SU-DHL-6 (cell line): ENCODE results near the gene CCDC106.

ENCODE experiments used
- H2AFZ ChIP-seq: fragments of 200-600 bp; sonication (generic); 2 replicates; pipeline ENCODE4 v1.6.1; 2014; ENCODE audit warnings: low read depth, mild to moderate bottlenecking, moderate library complexity, mixed read lengths, antibody characterized with exemption, low read length; ENCODE audit not compliant: severe bottlenecking
- H3F3A ChIP-seq: fragments of 200-600 bp; shearing (Covaris generic); 2 replicates; pipeline ENCODE4 v1.6.0; 2016; ENCODE audit warnings: antibody characterized with exemption, mild to moderate bottlenecking; ENCODE audit not compliant: insufficient read depth
- H3K27ac ChIP-seq: fragments of 200-600 bp; sonication (generic); 2 replicates; pipeline ENCODE4 v1.5.1; 2016; ENCODE audit warnings: low read depth, mild to moderate bottlenecking, low read length, moderate library complexity, mixed read lengths
- H3K27me3 ChIP-seq: fragments of 200-600 bp; sonication (generic), shearing (Covaris generic); 2 replicates; pipeline ENCODE4 v1.6.0; 2014; ENCODE audit warnings: mild to moderate bottlenecking, low read length
- H3K36me3 ChIP-seq: fragments of 200-600 bp; sonication (generic); 2 replicates; pipeline ENCODE4 v1.6.1; 2014; ENCODE audit warnings: mild to moderate bottlenecking, low read length, mixed read lengths
- H3K4me2 ChIP-seq: fragments of 300-600, 200-600 bp; shearing (Covaris generic), sonication (generic); 2 replicates; pipeline ENCODE4 v1.6.0; 2014; ENCODE audit warnings: low read length, low read depth, mild to moderate bottlenecking; ENCODE audit not compliant: poor library complexity, severe bottlenecking
- H3K4me3 ChIP-seq: fragments of 200-600 bp; sonication (generic); 2 replicates; pipeline ENCODE4 v1.5.1; 2014; ENCODE audit warnings: antibody characterized with exemption, low read length, mild to moderate bottlenecking, mixed read lengths; ENCODE audit not compliant: insufficient read depth, poor library complexity, severe bottlenecking
- H3K79me2 ChIP-seq: fragments of 200-600 bp; sonication (generic); 2 replicates; pipeline ENCODE4 v1.6.1; 2014; ENCODE audit warnings: mild to moderate bottlenecking, low read length, moderate library complexity; ENCODE audit not compliant: insufficient read depth
- H3K9ac ChIP-seq: fragments of 200-600 bp; sonication (generic); 2 replicates; pipeline ENCODE4 v1.7.0; 2014; ENCODE audit warnings: mild to moderate bottlenecking, low read length
- H3K9me2 ChIP-seq: fragments of 200-600 bp; sonication (generic); replicated peaks from 2 replicates; pipeline ENCODE4 v1.6.1; 2014; ENCODE audit warnings: low read length; ENCODE audit not compliant: insufficient read depth
- H3K9me3 ChIP-seq: fragments of 200-600 bp; sonication (generic); 2 replicates; pipeline ENCODE4 v1.6.1; 2014; ENCODE audit warnings: low read length, mixed read lengths; ENCODE audit not compliant: insufficient read depth
- H4K20me1 ChIP-seq: fragments of 200-600 bp; sonication (generic); 2 replicates; pipeline ENCODE4 v1.6.1; 2014; ENCODE audit warnings: low read depth, mild to moderate bottlenecking, antibody characterized with exemption, low read length, moderate library complexity, mixed read lengths
- CTCF ChIP-seq: fragments of 200-600 bp; sonication (generic); IDR thresholded peaks from one replicate; pipeline ENCODE4 v1.5.1; 2017; ENCODE audit warnings: antibody characterized with exemption, mild to moderate bottlenecking, low read length, moderate library complexity; ENCODE audit not compliant: insufficient read depth, poor library complexity, severe bottlenecking
- EZH2phosphoT487 ChIP-seq: fragments of 200-600 bp; sonication (generic), shearing (Covaris generic); conservative IDR thresholded peaks from 2 replicates; pipeline ENCODE4 v1.6.1; 2018; ENCODE audit warnings: mild to moderate bottlenecking, antibody characterized with exemption, low read length, moderate library complexity, mixed read lengths

The CCDC106 gene

GRCh38 chr19:55687281-55688201 is 39.5 kb downstream of the CCDC106 start:
- H3K9ac ChIP-seq, result no peak overlapping the region
- no peaks in the 10 kb centered on the region for H3K27me3 ChIP-seq
- H3F3A ChIP-seq, result no peaks in the 10 kb centered on the region
- no peak overlapping the region for H2AFZ ChIP-seq
- H4K20me1 ChIP-seq, result no peaks in the 10 kb centered on the region; the same call in 1 of the 2 replicates
- no peaks in the 10 kb centered on the region for H3K9me2 ChIP-seq
- H3K79me2 ChIP-seq, result peaks cover 39% of the 10 kb centered on the region
- H3K4me2 ChIP-seq, result no peak overlapping the region
- no peaks in the 10 kb centered on the region for H3K36me3 ChIP-seq
- H3K9me3 ChIP-seq, result no peaks in the 10 kb centered on the region
- H3K4me3 ChIP-seq, result no peak overlapping the region
- no peak overlapping the region for H3K27ac ChIP-seq
- TF ChIP-seq CTCF, result no peak
- no peak for TF ChIP-seq EZH2phosphoT487

GRCh38 chr19:55688422-55689218 is 40.6 kb downstream of the CCDC106 start:
- TF ChIP-seq CTCF, result no peak
- no peak for TF ChIP-seq EZH2phosphoT487
- Histone ChIP-seq H3K79me2 (peaks cover 32% of the 10 kb centered on the region), H3K4me2 (no peak overlapping the region), H3K27me3 (no peaks in the 10 kb centered on the region), H3K36me3 (no peaks in the 10 kb centered on the region), H2AFZ (no peak overlapping the region), H3K27ac (no peak overlapping the region), H3K9ac (no peak overlapping the region), H3K9me3 (no peaks in the 10 kb centered on the region), H3K4me3 (no peak overlapping the region), H3F3A (no peaks in the 10 kb centered on the region), H4K20me1 (no peaks in the 10 kb centered on the region; the same call in 1 of the 2 replicates), H3K9me2 (no peaks in the 10 kb centered on the region)

- H3K9me2 ChIP-seq, result no peaks in the 10 kb centered on the region
- no peak overlapping the region for H3K4me3 ChIP-seq
- no peaks in the 10 kb centered on the region for H3K27me3 ChIP-seq
- no peak for TF ChIP-seq EZH2phosphoT487
- no peak overlapping the region for H2AFZ ChIP-seq
- no peaks in the 10 kb centered on the region; the same call in 1 of the 2 replicates for H4K20me1 ChIP-seq
- H3K4me2 ChIP-seq, result no peak overlapping the region
- no peaks in the 10 kb centered on the region for H3F3A ChIP-seq
- H3K9ac ChIP-seq, result no peak overlapping the region
- H3K9me3 ChIP-seq, result no peaks in the 10 kb centered on the region
- H3K79me2 ChIP-seq, result peaks cover 23% of the 10 kb centered on the region
- no peak overlapping the region for H3K27ac ChIP-seq
- H3K36me3 ChIP-seq, result no peaks in the 10 kb centered on the region
Measured at GRCh38 chr19:55689411-55690108, 41.5 kb downstream of the CCDC106 start.
